Muscle layer of colon (tissue), 2 donors: ENCODE results near the gene OR2T29.
"Not testable (repeated sequence)": the region's sequence is repeated elsewhere in the genome, so short reads cannot be mapped to it uniquely, and the experiment has no call there.

Source experiments
- H3K27ac ChIP-seq: one replicate; pipeline ENCODE4 v1.7.0; 2013; ENCODE audit warnings: low read depth, mild to moderate bottlenecking, low read length, moderate library complexity
- H3K27me3 ChIP-seq, 2 donors: one replicate each; pipeline ENCODE4 v1.7.0; 2013; ENCODE audit warnings: low read length in 2 of 2, mild to moderate bottlenecking in 2 of 2; ENCODE audit not compliant: insufficient read depth in 2 of 2, control insufficient read depth in 1 of 2
- H3K36me3 ChIP-seq: one replicate; pipeline ENCODE4 v1.7.0; 2013; ENCODE audit warnings: mild to moderate bottlenecking, low read length; ENCODE audit not compliant: insufficient read depth
- H3K4me1 ChIP-seq: one replicate; pipeline ENCODE4 v1.7.0; 2013; ENCODE audit warnings: mild to moderate bottlenecking, low read length; ENCODE audit not compliant: insufficient read depth
- H3K4me3 ChIP-seq, 2 donors: one replicate each; pipeline ENCODE4 v1.7.0; 2013; ENCODE audit warnings: low read length in 2 of 2, low read depth in 1 of 2, mild to moderate bottlenecking in 1 of 2, moderate library complexity in 1 of 2
- H3K9ac ChIP-seq: one replicate; pipeline ENCODE4 v1.7.0; 2013; ENCODE audit warnings: low read length
- H3K9me3 ChIP-seq: one replicate; pipeline ENCODE4 v1.7.0; 2013; ENCODE audit warnings: mild to moderate bottlenecking, low read length
- donor health status: abdominal sarcoma.
- donor health status: Adenocarcinoma of cecum.

Gene OR2T29

GRCh38 chr1:248562672-248563071, at the start of gene OR2T29:
Gene OR2T29, minus strand, starts transcription at chr1:248562772. Its CDS starts 3,281 bp downstream, at chr1:248559491.
- not testable (repeated sequence) for H3K4me3 ChIP-seq, H3K4me1 ChIP-seq, H3K9me3 ChIP-seq, H3K9ac ChIP-seq, H3K36me3 ChIP-seq, H3K27me3 ChIP-seq, H3K27ac ChIP-seq

GRCh38 chr1:248611883-248612414, 49.4 kb upstream of the OR2T29 start:
- H3K36me3 ChIP-seq = no peaks in the 10 kb centered on the region
- H3K27me3 ChIP-seq = no peaks in the 10 kb centered on the region
- no peak overlapping the region for H3K27ac ChIP-seq
- no peak overlapping the region for H3K4me3 ChIP-seq
- no peak overlapping the region for H3K9ac ChIP-seq
- H3K9me3 ChIP-seq = no peaks in the 10 kb centered on the region
- no peaks in the 10 kb centered on the region for H3K4me1 ChIP-seq

GRCh38 chr1:248610301-248610700, 47.7 kb upstream of the OR2T29 start:
- Histone ChIP-seq H3K4me3 (no peak overlapping the region), H3K9ac (no peak overlapping the region), H3K4me1 (no peaks in the 10 kb centered on the region), H3K27ac (no peak overlapping the region), H3K36me3 (no peaks in the 10 kb centered on the region), H3K9me3 (no peaks in the 10 kb centered on the region), H3K27me3 (no peaks in the 10 kb centered on the region)

GRCh38 chr1:248599396-248599795, 36.8 kb upstream of the OR2T29 start:
- Histone ChIP-seq H3K9me3 (no peaks in the 10 kb centered on the region), H3K36me3 (no peaks in the 10 kb centered on the region), H3K27ac (no peak overlapping the region), H3K9ac (no peak overlapping the region), H3K4me3 (no peak overlapping the region), H3K27me3 (no peaks in the 10 kb centered on the region), H3K4me1 (no peaks in the 10 kb centered on the region)

- Histone ChIP-seq H3K9me3 (no peaks in the 10 kb centered on the region), H3K9ac (no peak within 1 kb of the TSS), H3K4me1 (no peaks in the 10 kb centered on the region), H3K4me3 (no peak within 1 kb of the TSS), H3K27ac (no peak within 1 kb of the TSS), H3K27me3 (no peaks in the 10 kb centered on the region), H3K36me3 (no peaks in the 10 kb centered on the region)
Measured at GRCh38 chr1:248597589-248597988, 35.0 kb upstream of the OR2T29 start, which contains the start of gene OR2T10. Gene OR2T10, minus strand, starts transcription at chr1:248597700. Its CDS starts 3,932 bp downstream, at chr1:248593768.

DNA sequence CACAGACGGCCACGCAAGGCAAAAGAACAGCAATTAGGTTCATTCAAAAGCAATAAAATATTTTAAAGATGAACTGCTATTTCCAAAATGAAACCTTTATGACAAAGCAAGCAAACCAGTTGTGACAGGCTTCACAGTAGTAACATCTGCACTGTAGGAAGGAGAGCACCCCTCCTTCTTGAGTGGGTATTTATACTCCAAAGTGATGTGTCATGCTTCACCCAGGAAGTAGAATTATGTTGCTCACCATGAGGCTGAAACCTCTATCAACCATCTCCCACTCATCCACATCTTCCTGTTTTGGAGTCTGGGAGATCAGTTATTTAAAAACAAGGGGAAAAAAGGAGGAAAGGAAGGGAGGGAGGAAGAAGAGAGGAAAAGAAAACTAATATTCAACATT, 34.0 kb upstream of the OR2T29 start:
- Histone ChIP-seq H3K36me3 (no peaks in the 10 kb centered on the region), H3K27ac (no peak overlapping the region), H3K4me1 (no peaks in the 10 kb centered on the region), H3K9ac (no peak overlapping the region), H3K9me3 (no peaks in the 10 kb centered on the region), H3K27me3 (no peaks in the 10 kb centered on the region), H3K4me3 (no peak overlapping the region)

DNA sequence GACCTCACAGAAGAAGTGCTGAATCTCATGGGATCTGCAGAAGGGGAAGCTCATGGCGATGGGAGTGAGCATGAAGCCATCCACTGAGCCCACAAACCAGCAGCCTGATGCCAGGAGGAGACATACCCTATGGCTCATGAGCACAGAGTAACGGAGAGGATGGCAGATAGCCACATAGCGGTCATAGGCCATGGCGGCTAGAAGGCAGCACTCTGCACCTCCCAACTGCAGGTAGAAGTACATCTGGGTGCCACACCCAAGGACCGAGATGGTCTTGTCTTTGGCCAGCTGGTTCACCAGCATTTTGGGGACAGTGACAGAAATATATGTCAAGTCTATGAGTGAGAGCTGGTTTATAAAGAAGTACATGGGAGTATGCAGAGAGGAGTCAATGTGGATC, 30.7 kb upstream of the OR2T29 start:
- H3K4me1 ChIP-seq = no peaks in the 10 kb centered on the region
- H3K9ac ChIP-seq = no peak overlapping the region
- H3K27ac ChIP-seq = no peak overlapping the region
- no peaks in the 10 kb centered on the region for H3K9me3 ChIP-seq
- H3K36me3 ChIP-seq = no peaks in the 10 kb centered on the region
- no peak overlapping the region for H3K4me3 ChIP-seq
- H3K27me3 ChIP-seq = no peaks in the 10 kb centered on the region

GRCh38 chr1:248592655-248593054, 30.1 kb upstream of the OR2T29 start:
- no peaks in the 10 kb centered on the region for H3K27me3 ChIP-seq
- H3K9ac ChIP-seq = no peak overlapping the region
- H3K27ac ChIP-seq = no peak overlapping the region
- H3K4me3 ChIP-seq = no peak overlapping the region
- no peaks in the 10 kb centered on the region for H3K4me1 ChIP-seq
- no peaks in the 10 kb centered on the region for H3K36me3 ChIP-seq
- no peaks in the 10 kb centered on the region for H3K9me3 ChIP-seq

- Histone ChIP-seq H3K27ac (no peak overlapping the region), H3K4me1 (no peaks in the 10 kb centered on the region)
Measured at GRCh38 chr1:248590055-248590454, 27.5 kb upstream of the OR2T29 start.

GRCh38 chr1:248589334-248589733, 26.8 kb upstream of the OR2T29 start:
- no peaks in the 10 kb centered on the region for H3K9me3 ChIP-seq
- H3K36me3 ChIP-seq = no peaks in the 10 kb centered on the region
- no peak overlapping the region for H3K27ac ChIP-seq
- no peaks in the 10 kb centered on the region for H3K4me1 ChIP-seq
- no peak overlapping the region for H3K9ac ChIP-seq
- no peaks in the 10 kb centered on the region for H3K27me3 ChIP-seq
- H3K4me3 ChIP-seq = no peak overlapping the region

More at GRCh38 chr1:248590055-248590454, 27.5 kb upstream of the OR2T29 start:
- Histone ChIP-seq H3K4me3 (no peak overlapping the region), H3K9ac (no peak overlapping the region), H3K36me3 (no peaks in the 10 kb centered on the region), H3K9me3 (no peaks in the 10 kb centered on the region), H3K27me3 (no peaks in the 10 kb centered on the region)

DNA sequence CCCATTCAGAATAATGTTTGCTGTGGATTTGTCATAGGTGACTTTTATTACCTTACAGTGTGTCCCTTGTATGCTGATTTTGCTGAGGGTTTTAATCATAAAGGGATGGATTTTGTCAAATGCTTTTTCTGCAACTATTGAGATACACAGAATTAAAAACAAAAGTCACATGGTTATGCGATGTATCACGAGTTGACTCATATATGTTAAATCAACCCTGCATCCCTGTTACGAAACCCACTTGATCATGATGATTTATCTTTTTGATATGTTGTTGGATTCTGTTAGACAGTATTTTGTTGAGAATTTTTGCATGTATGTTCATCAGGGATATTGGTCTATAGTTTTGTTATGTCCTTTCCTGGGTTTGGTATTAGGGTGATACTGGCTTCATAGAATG, 22.7 kb upstream of the OR2T29 start:
- H3K9me3 ChIP-seq = no peaks in the 10 kb centered on the region
- no peak overlapping the region for H3K4me3 ChIP-seq
- H3K36me3 ChIP-seq = no peaks in the 10 kb centered on the region
- H3K4me1 ChIP-seq = no peaks in the 10 kb centered on the region
- H3K27me3 ChIP-seq = no peaks in the 10 kb centered on the region
- H3K27ac ChIP-seq = no peak overlapping the region
- no peak overlapping the region for H3K9ac ChIP-seq

DNA sequence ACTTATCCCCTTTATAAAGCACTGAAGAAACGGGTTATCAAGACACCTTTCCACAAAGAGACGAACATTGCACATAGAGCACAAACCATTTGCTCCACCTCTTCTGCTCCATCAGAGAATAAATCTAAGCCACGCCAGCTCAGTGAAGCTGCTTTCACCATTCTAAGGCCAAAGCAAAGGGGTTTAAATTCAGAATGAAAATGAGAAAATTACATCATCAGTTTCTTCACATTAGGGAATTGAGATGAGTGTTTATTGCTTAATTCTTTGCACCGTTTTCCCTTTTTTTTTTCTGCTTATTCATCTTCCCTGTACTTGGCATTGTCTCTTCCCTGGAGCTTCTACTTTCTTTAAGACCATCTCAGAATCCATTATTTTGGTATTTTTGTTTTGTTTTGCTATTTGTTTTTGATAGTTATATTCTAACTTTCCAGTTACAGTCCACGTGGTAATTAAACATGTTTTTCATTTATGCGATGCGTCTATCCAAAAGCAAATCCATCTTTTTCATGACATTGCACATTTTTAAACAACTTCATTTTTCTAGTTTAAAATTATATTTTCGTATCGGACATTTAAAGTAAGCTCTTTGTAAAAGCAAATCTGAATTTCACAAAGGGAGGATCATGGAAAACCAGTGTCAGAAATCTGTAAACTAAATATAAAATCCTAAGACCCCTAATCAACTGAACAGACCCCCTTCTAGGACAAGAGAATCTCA, 13.8 kb upstream of the OR2T29 start:
- no peak overlapping the region for H3K27ac ChIP-seq
- no peak overlapping the region for H3K9ac ChIP-seq
- no peaks in the 10 kb centered on the region for H3K27me3 ChIP-seq
- no peaks in the 10 kb centered on the region for H3K36me3 ChIP-seq
- no peaks in the 10 kb centered on the region for H3K9me3 ChIP-seq
- H3K4me3 ChIP-seq = no peak overlapping the region
- H3K4me1 ChIP-seq = no peaks in the 10 kb centered on the region
